GM13976 (cell line): Measurements from ENCODE around the gene ENPP3.

Experiments
- DNase-seq: peaks from one replicate; pipeline ENCODE4 v3.0.0; 2012; ENCODE audit warnings: low spot score
- CTCF ChIP-seq: IDR thresholded peaks from 2 replicates; pipeline ENCODE4 v1.5.1; 2012; ENCODE audit warnings: borderline replicate concordance, mild to moderate bottlenecking; ENCODE audit not compliant: insufficient read depth; ENCODE audit errors: extremely low read depth, missing control alignments, control extremely low read depth
- in situ Hi-C: fragments of 300-500 bp; cut with MboI; formaldehyde crosslinking; loops from one replicate; pipeline ENCODE4 v1.12.0; 2022; ENCODE audit warnings: low sequenced_read_pairs, mixed read lengths, inconsistent platforms; ENCODE audit not compliant: unreplicated experiment

Gene ENPP3

DNA sequence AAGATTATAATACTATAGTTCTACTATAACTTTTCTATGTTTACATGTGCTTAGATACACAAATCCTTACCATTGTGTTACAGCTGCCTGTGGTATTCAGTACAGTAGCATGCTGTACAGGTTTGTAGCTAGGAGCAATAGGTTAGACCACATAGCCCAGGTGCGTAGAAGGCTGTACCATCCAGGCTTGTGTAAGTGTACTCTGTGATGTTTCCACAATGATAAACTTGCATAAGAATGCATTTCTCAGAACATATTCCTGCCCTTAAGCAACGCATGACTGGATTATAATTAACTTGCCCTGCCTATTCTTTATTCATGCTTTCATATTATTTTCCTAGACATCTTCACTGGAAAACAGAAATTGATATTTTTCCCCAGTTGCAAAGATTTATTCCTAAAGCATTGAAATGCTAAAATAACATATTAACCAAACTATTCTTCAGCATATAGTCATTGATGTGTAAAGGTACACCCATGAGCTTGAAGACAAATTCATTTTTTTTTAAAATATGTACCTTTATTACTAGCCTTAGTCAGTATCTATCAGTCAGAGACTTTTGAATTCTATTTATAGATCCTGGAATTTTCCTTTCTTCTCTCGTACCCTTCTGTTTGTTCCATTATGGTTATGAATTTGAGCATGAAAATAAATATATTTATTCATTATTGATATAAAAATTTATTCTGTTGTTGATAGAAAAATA, 80.9 kb downstream of the ENPP3 start:
- DNase-seq = no peak
- in situ Hi-C loops = no loop called here
- TF ChIP-seq CTCF = no peak

DNA sequence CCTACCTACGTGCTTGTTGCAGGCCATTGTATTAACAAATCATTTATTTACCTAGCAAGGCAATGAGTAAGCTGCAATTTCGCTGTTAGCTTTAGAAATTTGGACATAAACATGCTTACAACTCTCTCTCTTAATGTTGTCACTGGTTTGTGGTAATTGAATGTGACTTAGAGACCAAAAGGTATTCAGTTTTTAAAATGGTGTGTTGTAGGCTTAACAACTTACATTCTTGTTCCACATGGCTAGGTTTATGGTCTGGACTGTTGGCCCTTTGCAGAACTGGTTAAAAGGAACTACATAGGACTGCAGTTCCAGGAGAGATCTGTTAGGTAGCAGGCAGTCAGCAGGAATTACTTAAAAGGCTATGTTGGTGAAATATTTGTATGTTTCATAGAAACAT, 84.1 kb downstream of the ENPP3 start:
- TF ChIP-seq CTCF = no peak
- in situ Hi-C loops = no loop called here
- DNase-seq = no peak

- TF ChIP-seq CTCF = no peak
- DNase-seq = no peak
- in situ Hi-C loops = no loop called here
Measured at GRCh38 chr6:131724114-131724513, 87.0 kb downstream of the ENPP3 start.

DNA sequence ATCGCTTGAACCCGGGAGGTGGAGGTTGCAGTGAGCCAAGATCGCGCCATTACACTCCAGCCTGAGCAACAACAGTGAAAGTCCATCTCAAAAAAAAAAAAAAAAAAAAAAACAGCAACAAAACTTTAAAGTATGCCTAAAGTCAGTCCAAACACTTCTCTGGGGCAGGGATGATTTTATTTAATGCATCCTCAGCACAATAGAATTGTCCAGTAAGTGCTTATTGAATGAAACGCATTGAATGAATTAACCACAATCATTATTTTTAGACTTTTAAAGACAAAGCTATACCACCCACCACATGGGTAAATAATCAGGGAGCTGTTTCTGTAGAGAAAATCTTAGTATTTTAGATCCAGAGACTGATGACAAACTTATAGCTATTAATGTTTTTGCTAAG, 90.4 kb downstream of the ENPP3 start:
- TF ChIP-seq CTCF = no peak
- DNase-seq = no peak
- in situ Hi-C loops = no loop called here

DNA sequence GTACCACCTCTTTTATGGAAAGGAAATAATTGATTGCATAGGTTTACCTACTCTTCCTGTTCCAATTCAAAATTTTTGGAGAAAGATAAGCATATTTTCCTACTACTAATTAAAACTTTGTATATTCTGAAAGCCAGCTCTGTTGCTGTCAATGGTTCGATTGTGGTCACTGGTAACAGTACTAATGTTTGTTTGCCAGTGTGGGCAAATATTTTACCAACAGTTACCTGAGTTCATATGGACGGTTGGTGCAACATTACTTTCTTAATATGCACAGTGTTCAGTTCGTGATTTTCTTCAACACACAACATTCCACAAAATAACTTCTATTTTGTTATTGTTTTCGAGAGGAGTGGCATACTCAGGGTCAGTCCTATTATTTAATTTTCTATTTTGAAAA, 90.8 kb downstream of the ENPP3 start:
- DNase-seq = no peak
- in situ Hi-C loops = no loop called here
- no peak for TF ChIP-seq CTCF

DNA sequence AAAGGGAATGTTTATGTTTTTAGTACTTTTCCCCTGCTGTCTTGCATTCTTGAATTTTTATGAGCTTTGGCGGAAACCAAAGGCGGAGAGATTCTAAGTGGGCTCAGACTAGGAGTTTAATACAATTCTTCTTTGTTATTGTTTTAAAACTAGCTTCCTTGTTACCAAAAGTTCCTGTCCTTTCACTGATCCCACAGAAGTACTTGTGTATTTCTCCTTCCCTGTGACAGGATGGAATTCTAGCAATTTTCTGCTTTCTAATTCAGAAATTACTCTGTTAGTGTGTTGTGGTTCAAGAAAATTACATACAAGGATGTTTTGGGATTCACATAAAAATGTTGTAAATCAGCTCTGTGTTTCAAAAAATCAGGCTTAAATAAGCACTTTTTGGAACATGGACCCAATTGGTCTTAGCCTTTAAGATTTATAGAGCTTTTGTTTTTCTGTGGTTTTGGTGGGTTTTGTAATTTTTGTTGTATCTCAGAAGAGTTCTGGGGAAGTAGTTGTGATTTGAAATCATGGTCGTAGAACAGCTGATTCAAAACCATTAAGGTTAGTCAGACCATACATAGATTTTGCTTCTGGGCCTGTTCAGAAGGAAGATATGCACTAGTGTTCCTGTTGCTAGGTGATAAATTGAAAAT, 91.3 kb downstream of the ENPP3 start:
- no peak for DNase-seq
- in situ Hi-C loops = no loop called here
- TF ChIP-seq CTCF = no peak
